Transverse colon (tissue), 4 donors: ENCODE results near the gene FRY. TPM values are rescaled to one million over a fixed set of nuclear protein-coding genes. Genes with fewer than 3 reads are reported as not detected.

ENCODE experiments used
- DNase-seq: peaks from one replicate; pipeline ENCODE4 v3.0.0-alpha.2; 2019
- H3K27ac ChIP-seq, 4 donors: fragments of 200-600 bp; sonication (generic); 2 replicates each; pipeline ENCODE4 v1.5.1; 2016 to 2018; ENCODE audit warnings: inconsistent platforms in 4 of 4
- H3K27me3 ChIP-seq: fragments of 200-600 bp; sonication (generic); 2 replicates; pipeline ENCODE4 v1.5.1; 2017; ENCODE audit warnings: inconsistent platforms
- H3K36me3 ChIP-seq, 4 donors: fragments of 200-600 bp; sonication (generic); 2 replicates each; pipeline ENCODE4 v1.5.1; 2017 to 2019; ENCODE audit warnings: inconsistent platforms in 4 of 4
- H3K4me1 ChIP-seq, 4 donors: fragments of 200-600 bp; sonication (generic); 2 replicates each; pipeline ENCODE4 v1.5.1; 2017 to 2020; ENCODE audit warnings: inconsistent platforms in 4 of 4
- H3K4me3 ChIP-seq, 4 donors: fragments of 200-600 bp; sonication (generic); 1 replicate in 1 of 4; 2 replicates in 3 of 4; pipeline versions ENCODE4 v1.5.1 to v1.6.1; 2017 to 2019; ENCODE audit warnings: inconsistent platforms in 4 of 4
- H3K9me3 ChIP-seq, 2 donors: fragments of 200-600 bp; sonication (generic); 2 replicates each; pipeline ENCODE4 v1.5.1; 2017 to 2019; ENCODE audit warnings: inconsistent platforms in 2 of 2
- CTCF ChIP-seq, 5 experiments: fragments of 200-600 bp in 3 of 5; fragments of 450-650 bp in 2 of 5; sonication (generic) in 3 of 5; IDR thresholded peaks; 1 replicate in 2 of 5; 2 replicates in 3 of 5; pipeline ENCODE4 v1.5.1; 2016 to 2017; ENCODE audit warnings: antibody characterized with exemption in 5 of 5, inconsistent platforms in 3 of 5, mild to moderate bottlenecking in 2 of 5, moderate library complexity in 1 of 5
- EP300 ChIP-seq: sonication (generic); formaldehyde crosslinking; IDR thresholded peaks from one replicate; pipeline ENCODE4 v1.6.1; 2017; ENCODE audit warnings: antibody characterized with exemption, low read depth
- POLR2A ChIP-seq: fragments of 450-650 bp; IDR thresholded peaks from one replicate; pipeline ENCODE4 v1.6.1; 2016; ENCODE audit warnings: antibody characterized with exemption, mild to moderate bottlenecking, moderate library complexity
- POLR2AphosphoS5 ChIP-seq, 3 donors: sonication (generic); formaldehyde crosslinking; IDR thresholded peaks; one replicate each; pipeline ENCODE4 v1.6.1; 2016; ENCODE audit warnings: antibody characterized with exemption in 3 of 3
- WGBS, 2 donors: methylation state at CpG; one replicate each; pipeline ENCODE4 v1.1.5; 2018; ENCODE audit warnings: low coverage in 1 of 2; 5-methylcytosine and 5-hydroxymethylcytosine counted together
- in situ Hi-C, 4 donors: fragments of 200-750 bp; cut with MboI; loops; one replicate each; pipeline versions ENCODE4 v1.15.0 to v1.15.1; 2017; ENCODE audit warnings: low sequenced_read_pairs in 3 of 4, low pct_ligation_motif_present in 1 of 4, low pct_unique_long_range_greater_than_20kb in 1 of 4
- intact Hi-C: fragments of 100-400 bp; cut with DNase I; formaldehyde crosslinking; loops from one replicate; pipeline ENCODE4 v1.15.1; 2023; ENCODE audit warnings: low total_unique reads
- total RNA-seq, 4 donors: library from RNA; depleted of rRNA; stranded (reverse); fragments of >200 nt; gene quantifications; one replicate each; pipeline ENCODE4 v1.1.0, GENCODE V29; 2016

FRY gene
- total RNA-seq, 4 donors from 2014 or later = 6.7 to 42.6 (median 12.4) TPM

DNA sequence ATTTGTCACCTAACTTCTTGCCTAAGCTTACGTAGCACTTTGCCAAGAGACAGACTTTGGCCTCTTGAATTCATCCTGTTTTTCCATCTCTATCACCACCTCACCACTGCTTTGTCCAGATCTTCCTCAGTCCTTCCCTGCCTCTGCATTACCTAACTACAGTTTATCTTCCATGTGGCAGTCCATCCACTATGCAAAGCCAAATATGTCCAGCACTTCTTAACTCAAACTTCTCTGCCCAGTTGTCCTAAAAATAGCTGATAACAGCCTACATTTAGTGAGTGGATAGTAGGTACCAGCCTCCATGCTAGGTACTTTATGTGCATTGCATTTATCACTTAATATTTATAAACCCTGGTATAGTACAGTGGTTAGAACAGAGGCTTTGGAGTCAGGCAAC is 172.2 kb downstream of the FRY start:
- WGBS, 2 donors = 97 to 100% methylated on average over 1 of the region's 1 CpG
- peaks cover 0 to 14% (median 3%) of the 10 kb centered on the region in 4 donors for H3K4me1 ChIP-seq
- no peak overlapping the region for H3K4me3 ChIP-seq
- no peak overlapping the region for H3K27ac ChIP-seq
- TF ChIP-seq POLR2AphosphoS5 (IDR thresholded peaks at IDR 0.05) = no peak
- no peak for TF ChIP-seq POLR2A
- no peak for TF ChIP-seq EP300
- TF ChIP-seq CTCF (IDR thresholded peaks at IDR 0.05) = no peak
- no peaks in the 10 kb centered on the region for H3K36me3 ChIP-seq
- in situ Hi-C loops (no loop called here), intact Hi-C loops (loop anchor here (5.0 kb wide), 1 partner anchor 41 kb away; no protein-coding TSS in a partner anchor)
- no peaks in the 10 kb centered on the region for H3K9me3 ChIP-seq
- H3K27me3 ChIP-seq = no peaks in the 10 kb centered on the region
- DNase-seq = no peak

DNA sequence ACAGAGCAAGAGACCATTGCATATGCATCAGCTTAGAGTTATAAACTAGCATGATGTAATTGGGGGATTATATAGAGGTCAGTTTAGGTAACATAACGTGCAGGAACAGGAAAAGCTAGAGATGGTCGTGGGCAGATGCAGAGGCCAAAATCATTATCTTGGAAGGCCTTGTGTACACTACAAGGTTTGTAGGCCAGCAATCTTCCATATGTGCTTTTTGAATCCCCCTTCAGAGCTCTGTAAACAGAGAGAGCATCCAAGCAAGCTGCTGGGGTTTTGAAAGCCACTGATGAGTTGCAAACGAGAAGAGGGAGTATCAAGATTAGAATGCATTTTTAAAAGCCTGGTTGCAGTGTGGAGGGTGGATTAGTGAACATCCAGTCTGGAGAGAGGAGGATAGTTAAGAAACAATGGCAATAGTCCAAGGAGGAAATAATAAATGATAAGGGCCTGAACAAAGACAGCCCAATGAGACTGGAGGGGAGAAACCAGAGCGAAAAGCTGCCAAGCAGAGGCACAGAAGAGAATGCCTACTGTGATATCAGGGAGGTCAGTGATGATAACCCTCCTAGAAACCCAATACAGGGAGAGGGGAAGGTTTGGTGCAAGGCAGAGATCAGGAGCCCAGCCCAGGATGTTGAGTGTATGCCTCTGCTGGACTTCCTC is 174.0 kb downstream of the FRY start:
- H3K27ac ChIP-seq = no peak overlapping the region
- TF ChIP-seq POLR2A = no peak
- no peak for TF ChIP-seq CTCF (IDR thresholded peaks at IDR 0.05)
- TF ChIP-seq EP300 = no peak
- no peak for TF ChIP-seq POLR2AphosphoS5 (IDR thresholded peaks at IDR 0.05)
- 19 to 35% methylated on average over 4 of the region's 4 CpGs for WGBS, 2 donors
- H3K9me3 ChIP-seq = no peaks in the 10 kb centered on the region
- no peaks in the 10 kb centered on the region for H3K27me3 ChIP-seq
- no peak overlapping the region for H3K4me3 ChIP-seq
- no peak for DNase-seq
- no peaks in the 10 kb centered on the region for H3K36me3 ChIP-seq
- intact Hi-C loops = no loop called here
- peaks cover 0 to 14% (median 3%) of the 10 kb centered on the region in 4 donors for H3K4me1 ChIP-seq
- in situ Hi-C loops = no loop called here

DNA sequence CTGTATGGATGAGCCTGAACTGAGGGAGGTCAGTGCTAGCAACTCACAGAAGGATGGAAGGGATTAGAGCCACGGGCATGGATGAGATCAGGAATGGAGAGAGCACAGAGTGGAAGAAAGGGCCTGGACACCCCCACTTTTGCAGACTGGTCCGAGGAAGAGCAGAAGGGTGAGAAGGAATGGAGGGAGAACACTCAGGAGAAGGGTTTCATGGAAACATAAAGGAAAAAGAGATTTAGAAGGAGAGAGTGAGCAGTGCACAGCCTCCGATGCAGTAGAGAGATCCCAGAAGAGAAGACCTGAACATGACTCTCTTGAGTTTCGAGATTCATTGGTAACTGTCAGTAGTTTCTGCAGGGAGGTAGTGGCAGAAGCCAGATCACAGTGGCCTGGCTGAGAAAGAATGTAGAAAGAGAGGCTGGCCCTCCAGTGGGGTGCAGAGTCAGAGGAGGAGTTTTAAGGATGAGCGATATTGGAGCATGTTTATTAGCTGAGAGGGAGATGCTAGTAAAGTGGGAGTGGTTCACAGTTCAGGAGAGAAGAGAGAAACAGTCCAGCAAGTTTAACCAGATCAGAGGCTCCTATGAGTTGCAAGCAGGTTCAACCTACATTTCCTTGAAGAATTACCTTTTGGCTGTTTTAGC is 174.6 kb downstream of the FRY start:
- whole genome bisulfite sequencing, 2 donors = 65 to 67% methylated on average over 5 of the region's 5 CpGs
- no peaks in the 10 kb centered on the region for H3K36me3 ChIP-seq

More for the DNA sequence above, 174.6 kb downstream of the FRY start:
- Histone ChIP-seq H3K4me1 (peaks cover 0 to 14% (median 4%) of the 10 kb centered on the region in 4 donors), H3K27ac (no peak overlapping the region), H3K4me3 (no peak overlapping the region), H3K27me3 (no peaks in the 10 kb centered on the region), H3K9me3 (no peaks in the 10 kb centered on the region)
- intact Hi-C loops (no loop called here), in situ Hi-C loops (no loop called here)
- TF ChIP-seq CTCF (IDR thresholded peaks at IDR 0.05) (no peak), POLR2A (no peak), EP300 (no peak), POLR2AphosphoS5 (IDR thresholded peaks at IDR 0.05) (no peak)
- DNase-seq = no peak
